Fibroblast of the aortic adventitia (primary cell): ENCODE data around the gene BEX3. TPM values are rescaled to one million over a fixed set of nuclear protein-coding genes. Genes with fewer than 3 reads are reported as not detected.

Source experiments
- DNase-seq: peaks from one replicate; pipeline ENCODE4 v3.0.0-alpha.2; 2010; ENCODE audit warnings: low read depth
- H3K4me3 ChIP-seq: 2 replicates; pipeline ENCODE4 v1.5.1; 2011; ENCODE audit warnings: low read depth, mild to moderate bottlenecking, control low read depth, low read length, moderate library complexity
- total RNA-seq: library from RNA; depleted of rRNA; stranded (reverse); fragments of >200 nt; gene quantifications from 2 replicates; pipeline ENCODE4 v1.2.3, GENCODE V29; 2012; ENCODE audit warnings: low replicate concordance
- TF ChIP-seq, protein P1 (sequence below): IDR thresholded peaks from 2 replicates; pipeline ENCODE4 v1.5.1; 2011; ENCODE audit warnings: mild to moderate bottlenecking, low read length, control low read depth, inconsistent platforms; ENCODE audit not compliant: insufficient read depth

BEX3 gene
- total RNA-seq: 222 and 678 TPM in 2 replicates

- peak within 1 kb of the TSS; percentile 73 for H3K4me3 ChIP-seq
- peak; percentile 48 for DNase-seq
- TF ChIP-seq, protein P1, sequence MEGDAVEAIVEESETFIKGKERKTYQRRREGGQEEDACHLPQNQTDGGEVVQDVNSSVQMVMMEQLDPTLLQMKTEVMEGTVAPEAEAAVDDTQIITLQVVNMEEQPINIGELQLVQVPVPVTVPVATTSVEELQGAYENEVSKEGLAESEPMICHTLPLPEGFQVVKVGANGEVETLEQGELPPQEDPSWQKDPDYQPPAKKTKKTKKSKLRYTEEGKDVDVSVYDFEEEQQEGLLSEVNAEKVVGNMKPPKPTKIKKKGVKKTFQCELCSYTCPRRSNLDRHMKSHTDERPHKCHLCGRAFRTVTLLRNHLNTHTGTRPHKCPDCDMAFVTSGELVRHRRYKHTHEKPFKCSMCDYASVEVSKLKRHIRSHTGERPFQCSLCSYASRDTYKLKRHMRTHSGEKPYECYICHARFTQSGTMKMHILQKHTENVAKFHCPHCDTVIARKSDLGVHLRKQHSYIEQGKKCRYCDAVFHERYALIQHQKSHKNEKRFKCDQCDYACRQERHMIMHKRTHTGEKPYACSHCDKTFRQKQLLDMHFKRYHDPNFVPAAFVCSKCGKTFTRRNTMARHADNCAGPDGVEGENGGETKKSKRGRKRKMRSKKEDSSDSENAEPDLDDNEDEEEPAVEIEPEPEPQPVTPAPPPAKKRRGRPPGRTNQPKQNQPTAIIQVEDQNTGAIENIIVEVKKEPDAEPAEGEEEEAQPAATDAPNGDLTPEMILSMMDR: no peak
Measured at GRCh38 chrX:103376118-103376978, at the start of gene BEX3. TSS of gene BEX3 (plus strand) at chrX:103376538. CDS start at chrX:103377522, 984 bp downstream.

DNA sequence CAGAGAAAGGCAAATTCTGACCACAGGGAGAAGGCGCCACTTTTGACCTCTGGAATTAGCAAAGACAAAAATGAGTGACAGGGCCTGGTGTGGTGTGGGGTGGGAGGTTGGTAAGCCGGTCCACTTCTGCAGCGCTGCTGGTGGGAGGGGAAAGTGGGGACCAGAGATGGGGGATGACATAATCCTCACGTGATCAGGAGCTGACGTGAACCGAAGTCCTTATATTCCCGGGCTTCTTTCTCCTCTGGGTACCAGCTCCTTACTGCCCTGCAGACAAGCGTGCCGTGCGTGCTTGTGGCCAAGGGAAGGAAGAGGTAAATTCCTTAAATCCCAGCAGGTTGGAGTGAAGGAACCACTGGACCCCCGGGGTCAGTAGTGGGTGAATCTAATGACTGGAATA, 46.3 kb upstream of the BEX3 start, which contains the start of gene TCEAL7:
TSS of gene TCEAL7 (plus strand) at position 249 of the 400 bp plus-strand sequence. CDS start 1,165 bp downstream, outside the sequence.
- peak; percentile 57 for DNase-seq
- TF ChIP-seq, protein P1: no peak
- H3K4me3 ChIP-seq: peak within 1 kb of the TSS; percentile 64

GRCh38 chrX:103330681-103331288, 45.6 kb upstream of the BEX3 start:
- TF ChIP-seq, protein P1: no peak
- peak overlapping the region; percentile 64 for H3K4me3 ChIP-seq
- peak; percentile 15 for DNase-seq

DNA sequence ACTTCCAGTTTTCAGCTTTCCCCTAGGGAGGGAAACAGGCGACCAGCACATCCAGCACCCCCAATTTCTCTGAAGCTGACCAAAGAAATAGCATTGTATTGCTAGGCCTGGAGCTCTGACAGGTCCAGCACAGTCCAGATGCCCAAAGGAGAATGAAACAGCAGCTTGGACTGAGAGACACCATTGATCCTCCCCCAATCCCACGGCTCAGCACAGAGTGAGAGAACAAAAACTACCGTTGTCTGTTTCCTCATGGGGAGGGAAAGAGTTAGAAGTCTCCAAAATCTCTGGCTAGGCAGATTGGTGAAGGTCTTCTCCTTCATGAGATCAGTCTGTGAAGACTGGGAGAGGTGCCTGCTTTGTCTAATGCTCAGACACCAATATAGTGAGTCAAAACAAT, 37.7 kb upstream of the BEX3 start:
- TF ChIP-seq, protein P1: no peak
- H3K4me3 ChIP-seq: no peak overlapping the region
- no peak for DNase-seq

DNA sequence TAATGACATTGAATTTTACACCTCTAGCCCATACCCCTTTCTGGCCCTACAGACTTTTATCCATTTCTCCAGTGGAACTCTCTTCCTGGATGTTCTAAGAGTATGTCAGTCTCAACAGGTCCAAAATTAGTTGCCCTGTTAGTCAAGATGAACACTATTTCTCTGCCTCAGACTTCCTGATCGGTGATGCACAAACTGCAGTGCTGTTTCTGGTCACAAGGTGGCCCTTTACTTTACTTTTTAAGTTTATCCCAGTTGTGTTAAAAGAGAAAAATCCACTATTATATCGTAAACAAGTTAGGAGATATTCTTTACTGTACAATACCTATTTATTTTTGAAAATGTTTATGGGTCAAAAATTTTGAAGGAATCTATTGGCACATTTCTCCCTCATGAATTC, 33.2 kb upstream of the BEX3 start:
- TF ChIP-seq, protein P1: peak; percentile 75
- peak; percentile 71 for DNase-seq
- H3K4me3 ChIP-seq: no peak overlapping the region

- TF ChIP-seq, protein P1: no peak
- no peak overlapping the region for H3K4me3 ChIP-seq
- no peak for DNase-seq
Measured at GRCh38 chrX:103344606-103345005, 31.7 kb upstream of the BEX3 start.
